Fibroblast of skin of right quadriceps (primary cell): ENCODE results near the gene SLC39A8.
"Not testable (repeated sequence)": the region's sequence is repeated elsewhere in the genome, so short reads cannot be mapped to it uniquely, and the experiment has no call there.

Experiments used
- DNase-seq: peaks from one replicate; pipeline ENCODE4 v3.0.0-alpha.2; 2013

The SLC39A8 gene

DNA sequence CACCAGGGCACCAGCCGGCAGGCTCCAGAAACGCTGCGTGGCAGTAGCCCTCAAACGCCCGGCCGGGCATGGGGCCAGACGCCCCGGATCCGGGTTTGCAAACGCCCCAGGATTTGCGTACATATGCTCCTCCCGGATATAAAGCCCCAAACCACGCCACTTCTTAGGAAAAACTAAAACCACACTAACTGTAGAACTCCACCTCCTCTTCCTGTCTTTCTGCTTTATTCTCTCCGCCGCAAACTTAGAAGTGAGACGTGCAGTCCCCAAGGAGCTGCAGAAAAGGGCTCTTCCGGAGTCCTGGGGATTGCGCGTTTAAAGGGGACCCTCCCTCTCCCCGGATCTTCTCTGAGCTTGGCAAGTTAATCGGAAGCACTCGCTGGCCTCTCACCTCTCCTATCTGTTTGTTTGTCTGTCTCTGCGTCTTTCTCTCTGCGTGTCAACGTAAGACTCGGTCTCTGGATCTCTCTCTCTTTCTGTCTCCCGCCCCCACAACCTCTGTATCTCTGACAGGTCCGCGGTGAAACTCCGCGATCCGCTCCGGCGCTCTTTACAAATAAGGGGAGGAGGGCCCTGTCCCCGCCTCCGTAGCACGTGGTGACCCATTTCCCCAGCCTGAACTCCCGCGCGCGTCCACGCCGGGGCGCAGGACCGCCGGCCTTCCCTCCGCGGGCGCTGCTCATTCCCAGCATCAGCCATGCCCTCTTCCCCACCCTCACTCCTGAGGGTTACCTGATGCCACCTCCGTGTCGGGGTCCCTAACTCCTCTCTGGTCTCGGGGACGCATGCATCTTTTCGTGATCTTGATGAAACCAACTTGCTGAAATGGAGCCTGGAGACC, at the start of gene SLC39A8:
Gene SLC39A8, minus strand, starts transcription at position 529 of the 841 bp plus-strand sequence. CDS start 820 bp downstream, outside the sequence.
- DNase-seq = peak; percentile 67

DNA sequence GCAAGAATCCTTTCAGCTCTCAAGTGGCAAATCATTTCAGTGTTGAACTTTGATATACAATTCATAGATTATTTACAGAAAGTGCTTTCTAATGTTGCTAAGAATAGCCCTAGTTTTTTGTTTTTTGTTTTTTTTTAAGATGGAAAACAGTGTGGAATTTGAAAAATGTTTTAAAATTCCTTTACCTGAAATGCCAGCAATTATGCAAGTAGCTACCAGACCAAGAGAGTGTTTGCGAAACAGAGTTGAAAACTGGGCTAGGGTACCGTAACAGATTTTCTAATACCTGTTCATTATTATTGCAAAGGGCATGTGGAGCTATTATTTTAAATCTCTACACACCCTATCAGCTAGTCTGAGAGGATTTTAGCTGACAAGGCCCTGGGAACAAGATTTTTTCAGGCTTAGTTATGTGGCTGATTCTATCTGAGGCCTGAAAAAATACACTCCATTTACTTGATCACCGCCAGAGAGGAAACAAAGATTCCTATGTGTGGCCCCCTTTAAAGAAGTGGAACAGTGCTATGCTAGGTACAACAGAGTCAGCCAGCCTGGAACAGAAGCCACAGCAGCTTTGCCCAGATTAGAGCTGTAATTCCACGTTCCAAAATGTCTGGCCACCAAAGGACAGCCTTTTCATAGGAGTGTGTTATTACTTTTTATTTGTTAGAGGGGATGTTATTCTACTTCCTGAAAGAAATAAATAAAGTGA, 46.9 kb upstream of the SLC39A8 start:
- DNase-seq = no peak

DNA sequence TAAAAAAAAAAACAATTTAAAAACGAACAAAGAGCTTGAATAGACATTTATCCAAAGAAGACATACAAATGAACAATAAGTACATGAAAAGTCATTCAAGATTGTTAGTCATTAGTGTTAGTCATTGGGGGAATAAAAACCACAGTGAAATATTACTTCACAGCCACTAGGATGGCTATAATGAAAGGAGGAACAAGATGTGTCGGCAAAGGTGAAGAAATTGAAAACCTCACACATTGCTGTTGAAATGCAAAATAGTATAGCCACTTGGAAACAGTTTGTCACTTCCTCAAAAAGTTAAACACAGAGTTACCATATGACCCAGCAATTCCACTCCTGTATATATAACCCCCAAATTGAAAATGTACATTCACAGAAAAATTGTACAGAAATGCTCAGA, 45.2 kb upstream of the SLC39A8 start:
- DNase-seq = peak; percentile 25

DNA sequence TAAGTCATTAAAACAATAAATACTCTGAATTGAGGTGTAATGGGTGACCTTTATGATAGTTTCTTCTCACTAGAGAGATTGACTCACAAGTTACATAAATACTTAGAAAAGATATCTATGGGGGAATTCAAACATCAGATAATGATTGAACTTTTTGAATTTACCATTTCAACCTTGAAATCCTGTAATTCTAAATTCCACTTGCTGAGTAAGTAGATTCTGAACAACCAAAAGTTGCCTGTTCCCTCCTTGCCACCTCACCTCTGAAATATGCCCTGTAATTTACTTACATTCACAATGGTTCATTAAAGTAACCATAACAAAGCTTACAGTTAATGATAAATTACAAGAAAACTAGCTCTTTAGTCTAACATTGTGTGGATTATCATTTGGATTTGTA, 43.3 kb upstream of the SLC39A8 start:
- no peak for DNase-seq

DNA sequence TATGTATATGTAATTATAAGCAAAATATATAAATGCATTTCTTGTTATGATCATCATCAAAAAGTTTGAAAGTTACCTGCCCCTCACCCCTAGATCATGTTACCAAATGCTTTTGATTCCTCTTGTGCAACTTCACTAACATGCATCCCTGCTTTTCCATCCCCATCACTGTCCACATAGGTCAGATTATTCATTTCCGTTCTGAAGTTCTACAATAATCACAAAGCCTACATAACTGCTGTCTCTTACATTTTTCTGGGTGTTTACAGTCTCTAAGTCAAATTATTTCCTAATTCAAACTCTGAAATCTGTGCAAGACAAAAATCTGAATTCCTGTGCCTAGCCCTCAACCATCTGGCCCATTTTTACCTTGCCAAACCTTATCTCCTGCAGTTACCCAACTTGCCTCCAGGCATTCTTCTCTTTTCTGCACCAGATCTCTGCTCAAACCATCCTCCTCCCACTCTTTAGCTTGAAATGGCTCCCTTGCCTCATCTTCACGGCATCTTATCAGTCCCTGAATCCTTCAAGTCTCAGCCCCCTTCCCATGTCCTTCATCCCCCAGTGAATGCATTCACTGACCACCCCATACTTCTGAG, 42.4 kb upstream of the SLC39A8 start:
- no peak for DNase-seq

DNA sequence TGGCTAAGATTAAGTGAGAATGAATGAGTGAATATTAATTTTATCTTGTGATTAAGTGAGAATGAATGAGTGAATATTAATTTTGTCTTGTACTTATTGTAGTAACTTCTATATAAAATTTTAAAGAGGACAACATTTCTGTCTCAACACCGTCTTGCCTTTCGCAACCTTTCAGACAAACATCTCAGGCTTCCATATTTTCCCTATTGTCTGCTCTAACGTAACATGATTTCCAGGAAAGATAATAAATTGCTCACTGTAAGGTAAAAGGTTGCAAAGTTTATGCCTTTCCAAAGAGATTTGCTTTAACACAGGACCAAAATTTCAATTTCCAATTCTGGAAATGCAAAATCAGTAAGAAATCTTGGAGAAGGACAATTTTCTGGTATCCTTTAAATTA, 41.7 kb upstream of the SLC39A8 start:
- no peak for DNase-seq

DNA sequence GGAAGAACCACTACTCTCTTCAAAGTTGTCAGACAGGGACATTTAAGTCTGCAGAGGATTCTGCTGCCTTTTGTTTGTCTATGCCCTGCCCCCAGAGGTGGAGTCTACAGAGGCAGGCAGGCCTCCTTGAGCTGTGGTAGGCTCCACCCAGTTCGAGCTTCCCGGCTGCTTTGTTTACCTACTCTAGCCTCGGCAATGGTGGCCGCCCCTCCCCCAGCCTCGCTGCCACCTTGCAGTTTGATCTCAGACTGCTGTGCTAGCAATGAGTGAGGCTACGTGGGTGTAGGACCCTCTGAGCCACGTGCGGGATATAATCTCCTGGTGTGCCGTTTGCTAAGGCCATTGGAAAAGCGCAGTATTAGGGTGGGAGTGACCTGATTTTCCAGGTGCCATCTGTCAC, 35.0 kb upstream of the SLC39A8 start:
- DNase-seq = not testable (repeated sequence)

DNA sequence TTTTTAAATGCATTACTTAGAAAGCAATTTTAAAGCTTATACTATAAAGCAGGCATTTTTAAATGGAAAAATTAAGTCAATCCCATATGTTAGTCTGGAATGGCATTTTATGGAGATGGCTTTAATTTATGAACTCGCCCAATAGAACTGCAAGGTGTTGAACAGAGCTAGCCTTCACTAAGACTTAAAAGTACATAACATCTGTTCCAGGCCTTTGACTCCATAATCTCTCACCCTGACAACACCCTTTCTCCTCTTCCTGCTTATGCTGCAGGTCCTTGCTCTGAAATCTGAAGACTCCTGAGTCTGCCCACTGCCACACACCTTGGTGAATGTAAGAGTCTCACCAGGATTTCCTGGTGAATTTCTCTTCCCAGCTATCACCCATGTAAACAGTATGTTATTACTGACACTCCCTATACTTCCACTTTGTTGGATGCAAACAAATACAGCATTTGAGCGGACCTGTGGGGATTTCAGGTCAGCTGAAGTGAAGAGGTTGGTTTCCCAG, 17.7 kb upstream of the SLC39A8 start:
- no peak for DNase-seq

DNA sequence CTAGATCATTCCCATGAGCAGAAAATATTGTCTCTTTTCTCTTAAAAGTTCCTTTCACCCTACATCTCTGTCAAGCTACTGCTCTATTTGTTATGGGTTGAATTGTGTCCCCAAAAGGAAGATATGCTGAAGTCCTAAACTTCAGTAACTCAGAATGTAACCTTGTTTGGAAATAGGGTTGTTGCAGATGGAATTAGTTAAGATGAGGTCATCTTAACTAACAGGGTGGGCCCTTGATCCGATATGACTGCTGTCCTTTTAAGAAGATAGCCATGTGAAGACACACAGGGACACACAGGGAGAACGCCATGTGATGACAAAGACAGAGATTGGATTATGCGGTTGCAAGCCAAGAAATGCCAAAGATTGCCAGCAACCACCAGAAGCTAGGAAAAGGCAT, 12.8 kb upstream of the SLC39A8 start:
- no peak for DNase-seq

DNA sequence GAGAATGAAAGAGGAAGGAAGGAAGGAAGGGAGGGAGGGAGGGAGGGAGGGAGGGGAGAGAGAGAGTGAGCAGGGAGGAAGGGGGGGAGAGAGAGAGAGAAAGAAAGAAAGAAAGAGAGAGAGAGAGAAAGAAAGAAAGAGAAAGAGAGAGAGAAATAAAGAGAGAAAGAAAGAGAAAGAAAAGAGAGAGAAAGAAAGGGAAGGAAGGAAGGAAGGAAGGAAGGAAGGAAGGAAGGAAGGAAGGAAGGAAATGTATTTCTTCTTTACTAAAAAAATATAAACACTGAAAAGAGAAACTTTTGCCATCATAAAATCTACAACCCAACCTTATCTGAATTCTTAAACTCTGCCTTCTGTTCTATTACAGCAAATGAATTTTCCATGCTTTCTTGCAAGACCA, 12.4 kb upstream of the SLC39A8 start:
- not testable (repeated sequence) for DNase-seq

DNA sequence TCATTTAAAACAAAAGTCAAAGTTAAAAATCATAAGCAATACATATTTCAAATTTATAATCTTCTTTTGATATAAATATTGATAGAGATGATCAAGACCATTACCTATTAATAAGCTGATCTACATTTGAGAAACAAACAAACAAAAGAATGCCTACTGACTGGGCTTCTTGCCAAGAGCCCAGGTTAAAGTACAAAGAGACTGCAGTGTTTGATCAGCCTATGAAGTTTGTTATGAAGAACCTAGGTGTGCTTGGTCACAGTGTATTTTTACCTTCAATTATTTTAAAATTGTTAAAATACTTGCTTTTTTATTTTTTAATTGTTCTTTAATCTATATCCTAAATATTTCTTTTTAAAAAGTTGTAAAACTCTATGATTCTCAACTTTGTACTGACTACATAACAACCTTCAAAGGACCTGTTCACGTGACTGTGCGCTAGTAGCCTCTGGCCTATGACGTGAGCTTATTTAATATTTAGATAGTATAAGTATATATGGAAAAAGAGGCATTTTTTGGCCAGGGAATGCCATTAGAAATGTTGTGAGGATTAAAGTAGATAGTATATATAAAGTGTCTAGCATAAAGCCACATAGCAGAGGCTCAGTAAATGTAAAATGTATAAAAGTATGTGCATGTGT, 11.4 kb upstream of the SLC39A8 start:
- DNase-seq = no peak

DNA sequence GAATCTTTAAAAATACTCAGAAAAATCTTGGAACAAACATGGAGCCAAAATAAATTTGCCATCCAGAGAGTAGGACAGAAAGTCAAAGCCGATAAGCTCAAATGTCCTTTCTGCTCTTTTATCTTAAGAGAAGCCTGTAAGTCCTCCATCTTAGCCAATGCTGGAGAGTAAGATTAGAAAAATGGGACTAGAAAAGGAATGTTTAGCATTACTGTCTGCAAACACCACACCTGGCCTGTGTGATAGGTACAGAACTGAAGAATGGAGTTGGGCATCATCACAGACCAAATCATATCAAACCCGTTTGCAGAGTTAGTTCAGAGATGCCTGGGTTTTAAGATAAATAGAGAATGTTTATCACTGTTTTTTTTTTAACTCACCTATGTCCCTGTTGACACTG, 10.5 kb upstream of the SLC39A8 start:
- no peak for DNase-seq

DNA sequence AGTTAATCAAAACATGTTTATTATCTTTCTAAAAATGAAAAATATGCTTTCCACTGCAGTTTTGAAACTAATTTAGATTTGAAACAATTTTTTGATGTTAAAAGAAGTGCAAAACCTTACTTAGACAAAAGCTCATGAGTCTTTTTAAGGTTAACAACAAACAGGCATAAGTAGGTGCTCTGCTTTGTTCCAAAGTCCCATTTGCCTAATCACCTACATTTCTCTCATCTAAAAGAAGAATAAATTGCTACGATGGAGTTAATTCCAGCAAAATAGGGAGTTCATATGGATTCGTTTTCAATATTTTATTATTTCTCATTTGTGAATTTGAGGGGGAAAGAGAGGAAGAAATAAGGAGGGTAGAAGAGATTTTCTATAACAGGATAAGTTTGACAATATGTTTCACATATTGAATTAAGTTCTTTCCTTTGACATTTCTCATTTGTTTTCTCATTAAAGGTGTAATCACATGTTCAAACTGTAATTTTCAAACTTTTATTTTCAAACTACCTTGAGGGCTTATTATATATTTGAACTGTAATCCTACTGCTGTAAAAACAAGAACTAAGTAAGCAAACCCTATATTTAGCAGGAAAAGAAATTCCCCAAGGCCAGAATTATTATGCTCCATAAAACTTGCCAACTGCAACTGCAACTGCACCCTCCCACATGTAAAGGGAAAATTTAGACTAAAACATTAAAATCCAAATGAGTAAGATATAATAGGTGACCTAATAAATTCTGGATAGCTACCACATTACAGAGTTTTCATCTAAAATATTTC, 9.6 kb upstream of the SLC39A8 start:
- no peak for DNase-seq

DNA sequence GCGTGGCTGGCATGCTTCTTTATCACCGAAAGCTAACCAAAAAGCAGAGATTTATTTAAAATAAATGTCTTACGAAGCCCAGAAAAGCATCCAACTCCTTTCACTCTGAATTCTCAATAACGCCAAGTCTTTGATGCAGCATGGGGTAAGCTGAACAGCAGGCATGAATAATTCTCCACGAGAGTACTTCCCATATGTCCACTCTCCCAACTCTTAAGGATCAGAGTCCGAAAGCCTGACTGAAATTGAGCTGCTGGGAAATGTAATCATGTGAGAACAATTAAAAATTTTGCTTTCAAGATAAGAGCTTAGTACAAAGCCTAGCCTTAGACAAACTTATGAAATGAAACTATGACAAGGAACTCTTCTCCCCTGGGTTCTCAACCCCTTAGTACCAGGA, 7.5 kb upstream of the SLC39A8 start:
- DNase-seq = no peak

DNA sequence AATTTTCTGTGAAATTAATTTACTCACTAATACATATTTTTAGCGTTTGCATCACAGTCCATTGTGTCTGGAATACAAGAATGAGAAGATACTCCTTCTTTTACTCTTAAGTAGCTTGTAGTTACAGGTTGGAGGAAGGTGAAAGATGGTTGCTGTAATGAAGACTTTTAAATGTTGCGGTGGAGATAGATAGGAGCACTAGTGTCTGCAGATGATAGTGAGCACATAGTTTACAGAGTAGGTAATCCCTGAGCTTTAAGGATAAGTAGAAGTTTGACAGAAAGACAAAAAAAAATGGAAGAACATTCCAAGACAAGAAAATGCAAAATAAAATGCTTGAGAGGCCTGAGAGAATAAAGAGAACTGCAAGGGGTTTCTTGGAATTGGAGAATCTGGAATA, 5.4 kb upstream of the SLC39A8 start:
- DNase-seq = no peak

DNA sequence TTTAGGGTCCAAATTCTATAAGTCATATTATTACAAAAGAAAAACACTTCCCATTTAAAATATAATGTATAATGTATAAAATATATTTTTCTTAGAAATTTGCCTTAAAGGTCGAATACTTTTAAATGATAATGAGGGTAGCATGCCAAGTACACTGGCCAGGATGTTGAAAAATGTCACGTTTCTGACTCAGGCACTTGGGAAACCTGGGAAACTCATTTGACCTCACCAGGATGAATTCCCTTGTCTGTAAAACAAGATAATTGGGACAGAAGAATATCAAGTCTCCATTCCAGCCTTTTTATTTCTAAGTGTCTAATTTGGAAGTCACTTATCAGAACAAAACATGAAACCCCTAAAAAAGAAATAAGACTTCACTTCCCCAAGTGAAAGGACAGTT, 3.4 kb upstream of the SLC39A8 start:
- no peak for DNase-seq

DNA sequence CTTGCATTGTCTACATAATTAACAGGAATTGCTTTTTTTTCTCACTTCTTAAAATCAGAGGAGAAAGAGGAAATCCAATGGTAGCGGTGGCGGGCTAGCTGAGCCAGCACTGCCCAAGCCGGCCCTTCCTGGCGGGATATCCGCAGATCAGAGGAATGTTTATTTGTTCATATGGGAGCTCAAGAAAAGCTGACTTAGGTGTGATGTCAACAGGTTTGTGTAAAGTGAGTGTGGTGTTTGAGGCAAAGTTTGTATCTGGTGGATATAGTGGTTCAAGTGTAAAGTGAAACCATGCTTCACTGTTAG, 466 bp upstream of the SLC39A8 start:
- DNase-seq = no peak

DNA sequence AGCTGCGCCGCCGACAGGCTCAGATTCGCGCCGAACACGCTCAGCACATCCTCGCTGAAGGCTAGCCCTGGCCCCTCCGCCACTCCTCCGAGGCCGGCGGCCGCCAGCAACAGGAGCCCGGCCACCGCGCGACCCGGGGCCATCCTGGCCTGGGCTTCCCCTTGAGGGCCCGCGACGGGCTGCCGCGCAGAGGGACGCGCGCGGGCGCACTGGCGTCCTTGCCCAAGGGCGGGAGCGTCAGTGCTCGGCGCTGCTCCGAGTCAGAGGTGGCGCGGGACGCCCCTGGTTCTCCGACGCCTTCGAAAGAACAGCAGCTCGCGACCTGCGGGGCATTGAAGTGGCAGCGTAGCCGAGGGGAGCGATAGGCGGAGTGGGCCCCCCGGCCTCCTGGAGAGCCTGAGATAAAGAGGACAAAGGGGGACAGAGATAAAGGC, 745 bp downstream of the SLC39A8 start:
- DNase-seq = peak; percentile 23

DNA sequence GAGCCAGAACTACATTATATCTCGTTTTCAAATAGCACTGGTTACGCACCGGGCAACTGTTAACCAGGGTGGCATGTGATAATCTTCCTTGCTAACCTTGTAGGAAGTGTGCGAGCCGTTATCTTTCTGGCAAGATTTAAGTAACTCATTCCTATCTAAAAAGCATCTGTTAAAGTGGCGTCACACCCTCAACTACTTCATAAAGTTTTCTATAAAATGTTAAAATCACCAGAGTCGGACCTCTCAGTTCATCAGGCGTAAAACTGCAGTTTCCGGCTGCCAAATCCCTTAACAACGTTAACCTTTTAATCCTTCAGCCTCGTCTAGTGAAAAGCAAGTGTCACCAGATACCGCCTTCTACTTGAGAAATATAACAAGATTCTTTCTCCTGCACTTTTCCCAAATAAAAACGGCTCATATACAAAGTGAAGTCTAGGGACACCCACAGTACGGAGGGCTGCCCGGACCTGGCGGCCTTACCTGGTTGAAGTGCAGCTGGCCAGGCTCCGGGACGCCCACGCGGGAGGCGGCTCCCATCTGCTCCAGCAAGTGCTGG, 1.2 kb downstream of the SLC39A8 start:
- no peak for DNase-seq

DNA sequence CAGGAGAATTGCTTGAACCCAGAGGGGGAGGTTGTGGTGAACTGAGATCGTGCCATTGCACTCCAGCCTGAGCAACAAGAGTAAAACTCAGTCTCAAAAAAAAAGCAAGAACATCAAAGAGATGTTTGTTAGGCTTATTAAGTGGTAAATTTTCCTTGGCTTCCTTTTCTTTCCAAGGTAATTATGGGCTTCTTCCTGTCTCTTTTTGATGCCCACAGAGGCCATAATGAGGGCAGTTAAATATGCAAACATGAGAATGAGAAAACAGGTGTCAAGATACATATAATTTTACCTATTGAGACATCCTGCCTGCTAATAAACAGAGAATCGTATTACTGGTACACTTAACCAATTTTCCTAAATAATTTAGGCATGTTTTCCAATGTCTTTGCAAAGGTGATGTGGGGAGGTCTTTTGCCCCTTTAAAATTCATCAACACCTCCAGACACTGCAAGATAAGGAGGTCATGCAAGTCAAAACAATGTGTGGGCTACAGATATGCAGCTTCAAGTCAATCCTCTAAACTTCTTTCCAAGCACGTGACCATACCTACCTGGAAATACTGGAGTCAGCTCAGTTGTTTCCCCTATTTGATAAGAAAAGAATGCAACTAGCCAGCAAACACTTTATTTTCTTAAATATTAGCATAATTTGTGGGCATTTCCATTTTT, 2.7 kb downstream of the SLC39A8 start:
- no peak for DNase-seq

DNA sequence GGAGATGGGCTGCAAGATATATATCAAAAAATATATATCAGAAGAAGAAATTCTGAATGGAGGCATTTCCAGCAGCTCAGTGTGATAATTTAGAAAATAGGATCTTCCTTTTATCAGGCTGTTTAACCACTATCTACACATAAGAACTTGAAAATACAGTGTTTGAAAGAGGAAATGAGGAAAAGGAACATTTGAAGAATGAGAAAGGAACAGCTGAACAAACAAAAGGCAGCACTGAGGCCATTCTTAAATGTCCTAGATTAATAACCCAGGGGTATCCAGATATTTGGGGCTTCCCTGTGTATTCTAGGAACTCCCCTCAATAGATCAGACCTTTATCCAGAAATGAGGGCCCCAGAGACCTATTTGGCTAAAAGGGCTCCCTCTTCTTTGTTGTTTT, 4.1 kb downstream of the SLC39A8 start:
- DNase-seq = no peak

DNA sequence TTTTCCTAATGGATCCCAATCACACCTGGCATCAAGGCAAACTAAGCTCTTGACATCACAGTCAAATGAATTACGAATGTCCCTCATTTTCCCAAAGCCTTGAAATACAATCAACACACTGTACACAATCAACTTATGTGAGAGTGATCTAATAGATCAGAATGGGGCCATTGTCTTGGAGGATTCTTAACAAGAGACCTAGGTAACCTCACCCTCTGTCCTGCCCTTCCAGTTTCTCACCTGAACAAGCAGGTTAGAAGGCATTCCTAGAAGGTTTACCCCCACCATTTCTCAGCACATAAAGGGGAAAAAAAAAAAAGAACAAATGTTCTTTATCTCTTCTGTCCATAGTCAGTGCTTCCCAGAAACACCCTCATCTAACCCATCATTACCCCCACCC, 6.3 kb downstream of the SLC39A8 start:
- DNase-seq = no peak
